HepG2 (cell line): Measurements from ENCODE around the gene KIF21B. TPM values are rescaled to one million over a fixed set of nuclear protein-coding genes. Genes with fewer than 3 reads are reported as not detected.

Source experiments
- ATAC-seq: fragments of 200-7000 bp; cut with Tn5 transposase; 3 replicates; pipeline ENCODE4 v1.9.1; 2020; ENCODE audit warnings: mild to moderate bottlenecking, moderate library complexity
- BruUV-seq: library from RNA; stranded (reverse); fragments of 400-500 nt; replicated peaks from 2 replicates; lab custom pipeline; 2021; lab: Mats Ljungman, UMichigan
- CTCF ChIA-PET: fragments of 300-600 bp; formaldehyde crosslinking; extraction: SDS; loops from one replicate; lab custom pipeline; 2021; ENCODE audit warnings: low total read pairs, inconsistent platforms, low intra/inter-chr PET ratio; lab: Yijun Ruan, JAX
- POLR2A ChIA-PET: fragments of 350-600 bp; sonication (Branson Sonifier 250); formaldehyde crosslinking; loops from one replicate; lab custom pipeline; 2020; ENCODE audit warnings: antibody characterized with exemption, inconsistent platforms; lab: Yijun Ruan, JAX
- DNase-seq: peaks from one replicate; pipeline ENCODE4 v3.0.0-alpha.2; 2015; ENCODE audit warnings: low spot score
- FAIRE-seq: peaks from 3 replicates; lab custom pipeline; 2011; peaks lifted over from hg19 to GRCh38; lab: Jason Lieb, UNC
- H2AFZ ChIP-seq: one replicate; pipeline ENCODE4 v1.6.1; 2011; ENCODE audit warnings: low read length, inconsistent platforms
- H3K27ac ChIP-seq: fragments of 300-600 bp; 3 replicates; pipeline ENCODE4 v1.8.0; 2011; ENCODE audit warnings: mixed run types, mild to moderate bottlenecking, mixed read lengths, low read length, inconsistent platforms; ENCODE audit not compliant: insufficient read depth; ENCODE audit errors: extremely low read length
- H3K27me3 ChIP-seq, 2 experiments: fragments of 200-600 bp in 1 of 2; 2 replicates in 1 of 2; 3 replicates in 1 of 2; pipeline versions ENCODE4 v1.6.0 to v1.8.0; 2011; ENCODE audit warnings: low read length in 2 of 2, mild to moderate bottlenecking in 2 of 2, moderate library complexity in 2 of 2, inconsistent platforms in 1 of 2; ENCODE audit not compliant: insufficient read depth in 2 of 2, control insufficient read depth in 1 of 2
- H3K36me3 ChIP-seq, 2 experiments: fragments of 200-600 bp in 1 of 2; replicated peaks in 1 of 2; 2 replicates in 1 of 2; 3 replicates in 1 of 2; pipeline versions ENCODE4 v1.5.1 to v1.8.0; 2011; ENCODE audit warnings: low read length in 2 of 2, inconsistent platforms in 1 of 2; ENCODE audit not compliant: insufficient read depth in 2 of 2, control insufficient read depth in 1 of 2
- H3K4me1 ChIP-seq: 2 replicates; pipeline ENCODE4 v1.5.1; 2012; ENCODE audit warnings: low read length, inconsistent platforms; ENCODE audit not compliant: insufficient read depth
- H3K4me2 ChIP-seq: 2 replicates; pipeline ENCODE4 v1.6.0; 2011; ENCODE audit warnings: low read depth, low read length, inconsistent platforms
- H3K4me3 ChIP-seq, 3 experiments: fragments of 200-600 bp in 1 of 3; sonication (generic), shearing (Covaris generic) in 1 of 3; replicated peaks in 1 of 3; 2 replicates each; pipeline ENCODE4 v1.5.1; 2011 to 2016; ENCODE audit warnings: low read length in 3 of 3, inconsistent platforms in 2 of 3, low read depth in 2 of 3, mild to moderate bottlenecking in 2 of 3, control low read depth in 1 of 3, mixed read lengths in 1 of 3; ENCODE audit not compliant: insufficient read depth in 1 of 3
- H3K79me2 ChIP-seq: one replicate; pipeline ENCODE4 v1.6.1; 2011; ENCODE audit warnings: low read length, inconsistent platforms; ENCODE audit not compliant: insufficient read depth
- H3K9ac ChIP-seq: 2 replicates; pipeline ENCODE4 v1.6.0; 2011; ENCODE audit warnings: mild to moderate bottlenecking, low read depth, low read length, inconsistent platforms; ENCODE audit not compliant: insufficient read depth
- H3K9me3 ChIP-seq: 2 replicates; pipeline ENCODE4 v1.5.1; 2012; ENCODE audit warnings: mild to moderate bottlenecking, low read length
- H4K20me1 ChIP-seq: 2 replicates; pipeline ENCODE4 v1.6.0; 2011; ENCODE audit warnings: inconsistent platforms, mild to moderate bottlenecking, low read length, moderate library complexity; ENCODE audit not compliant: insufficient read depth
- BRCA1 ChIP-seq: sonication (generic); formaldehyde crosslinking; IDR thresholded peaks from 2 replicates; pipeline ENCODE4 v1.4.0; 2020; ENCODE audit warnings: missing genetic modification reagents
- GMEB1 ChIP-seq: sonication (generic); formaldehyde crosslinking; IDR thresholded peaks from 2 replicates; pipeline ENCODE4 v1.5.1; 2020; ENCODE audit warnings: missing genetic modification reagents, mild to moderate bottlenecking, borderline replicate concordance
- NBN ChIP-seq: fragments of 450-650 bp; conservative IDR thresholded peaks from 2 replicates; pipeline ENCODE4 v1.6.1; 2017
- NFE2 ChIP-seq: sonication (generic); formaldehyde crosslinking; IDR thresholded peaks from 2 replicates; pipeline ENCODE4 v1.4.0; 2020; ENCODE audit warnings: missing genetic modification reagents
- ZNF317 ChIP-seq: sonication (generic); formaldehyde crosslinking; IDR thresholded peaks from 2 replicates; pipeline ENCODE4 v1.5.0; 2020; ENCODE audit warnings: mild to moderate bottlenecking, missing genetic modification reagents
- ZSCAN9 ChIP-seq: IDR thresholded peaks from 2 replicates; pipeline ENCODE4 v1.6.1; 2016; ENCODE audit warnings: borderline replicate concordance
- WGBS: methylation state at CpG from one replicate; pipeline ENCODE4 v1.1.6; 2017; ENCODE audit warnings: low lambda C conversion rate; 5-methylcytosine and 5-hydroxymethylcytosine counted together
- in situ Hi-C: cut with HindIII; loops from 2 replicates; pipeline ENCODE4 v1.10.0; 2017; ENCODE audit warnings: low pct_unique_long_range_greater_than_20kb; ENCODE audit not compliant: extremely low pct_ligation_motif_present
- intact Hi-C: fragments of 100-400 bp; cut with micrococcal nuclease; formaldehyde crosslinking; loops from one replicate; pipeline ENCODE4 v1.10.0; 2022; ENCODE audit not compliant: unreplicated experiment
- polyA plus RNA-seq, 8 experiments: library from polyadenylated mRNA; depleted of rRNA in 3 of 8; stranded (reverse) in 7 of 8; unstranded in 1 of 8; fragments of >200 nt; fragmentation: Illumina TruSeq in 4 of 8; extraction: Trizol in 4 of 8; gene quantifications; 2 replicates each; pipeline versions ENCODE4 v1.2.1 to v1.2.3, GENCODE V29; 2011 to 2016; ENCODE audit warnings: low read depth in 4 of 8, missing spikeins in 1 of 8, mixed read lengths in 1 of 8; ENCODE audit not compliant: insufficient read depth in 1 of 8
- total RNA-seq, 5 experiments: library from RNA; depleted of rRNA; stranded (reverse); fragments of >200 nt; fragmentation: Illumina TruSeq; extraction: Trizol; gene quantifications; 2 replicates each; pipeline ENCODE4 v1.2.3, GENCODE V29; 2016; ENCODE audit warnings: low read depth in 1 of 5

KIF21B gene
- total and polyA plus RNA-seq, 2 of the 13 experiments (the other 11 are each of a cell fraction or from before 2014, with no cell fraction given), result 0.17 to 0.20 TPM

GRCh38 chr1:200949626-200950025 lies 73.9 kb downstream of the KIF21B start:
- Histone ChIP-seq H3K9ac (no peak overlapping the region), H3K4me2 (no peak overlapping the region), H3K79me2 (no peaks in the 10 kb centered on the region), H3K27ac (no peak overlapping the region), H3K4me3 (no peak overlapping the region), H3K36me3 (no peaks in the 10 kb centered on the region), H4K20me1 (no peaks in the 10 kb centered on the region), H3K4me1 (no peaks in the 10 kb centered on the region; the same call in 1 of the 2 replicates), H3K9me3 (peaks cover 10% of the 10 kb centered on the region), H3K27me3 (peaks cover 0 to 14% of the 10 kb centered on the region in 2 experiments; a peak in 2 of 5 replicates), H2AFZ (no peak overlapping the region)
- no peak for FAIRE-seq
- intact Hi-C loops (no loop called here), in situ Hi-C loops (no loop called here)
- no peak for ATAC-seq
- WGBS, result no CpG with 5 or more reads among the region's 8 CpGs
- ChIA-PET CTCF (no interaction called here), POLR2A (no interaction called here)
- DNase-seq, result no peak
- BruUV-seq, result no TSS peak
- TF ChIP-seq ZSCAN9 (no peak), NBN (no peak), NFE2 (CRISPR knock-in tag) (no peak), BRCA1 (CRISPR knock-in tag) (no peak)

- no peak overlapping the region for H3K9ac ChIP-seq
- H3K79me2 ChIP-seq, result no peaks in the 10 kb centered on the region
- POLR2A ChIA-PET, result no interaction called here
- CTCF ChIA-PET, result no interaction called here
- H2AFZ ChIP-seq, result no peak overlapping the region
- no peak overlapping the region for H3K4me3 ChIP-seq
- H3K4me2 ChIP-seq, result no peak overlapping the region
- in situ Hi-C loops (no loop called here), intact Hi-C loops (no loop called here)
- H3K9me3 ChIP-seq, result peaks cover 10% of the 10 kb centered on the region
- no TSS peak for BruUV-seq
- DNase-seq (no peak), ATAC-seq (no peak), FAIRE-seq (no peak)
- peaks cover 0 to 9% of the 10 kb centered on the region in 2 experiments; a peak in 2 of 5 replicates for H3K27me3 ChIP-seq
- TF ChIP-seq ZNF317 (CRISPR knock-in tag) (peak; percentile 98), GMEB1 (CRISPR knock-in tag) (no peak)
- 10% methylated on average over 3 of the region's 3 CpGs for whole genome bisulfite sequencing
- H3K27ac ChIP-seq, result no peak overlapping the region
- H4K20me1 ChIP-seq, result no peaks in the 10 kb centered on the region
- H3K4me1 ChIP-seq, result no peaks in the 10 kb centered on the region; the same call in 1 of the 2 replicates
- no peaks in the 10 kb centered on the region for H3K36me3 ChIP-seq
These were observed 76.4 kb downstream of the KIF21B start for GRCh38 chr1:200947059-200947566.
